Body of pancreas (tissue), 4 donors: ENCODE results near the gene SHC4.

Source experiments
- POLR2A ChIP-seq, 3 donors: fragments of 450-650 bp; IDR thresholded peaks; one replicate each; pipeline ENCODE4 v1.6.1; 2016; ENCODE audit warnings: antibody characterized with exemption in 3 of 3, mild to moderate bottlenecking in 2 of 3
- TF ChIP-seq, protein P1 (sequence below), 7 experiments: fragments of 450-650 bp in 4 of 7; fragments of 200-600 bp in 3 of 7; sonication (generic) in 3 of 7; IDR thresholded peaks; one replicate each; pipeline ENCODE4 v1.5.1; 2016 to 2019; ENCODE audit warnings: antibody characterized with exemption in 7 of 7

DNA sequence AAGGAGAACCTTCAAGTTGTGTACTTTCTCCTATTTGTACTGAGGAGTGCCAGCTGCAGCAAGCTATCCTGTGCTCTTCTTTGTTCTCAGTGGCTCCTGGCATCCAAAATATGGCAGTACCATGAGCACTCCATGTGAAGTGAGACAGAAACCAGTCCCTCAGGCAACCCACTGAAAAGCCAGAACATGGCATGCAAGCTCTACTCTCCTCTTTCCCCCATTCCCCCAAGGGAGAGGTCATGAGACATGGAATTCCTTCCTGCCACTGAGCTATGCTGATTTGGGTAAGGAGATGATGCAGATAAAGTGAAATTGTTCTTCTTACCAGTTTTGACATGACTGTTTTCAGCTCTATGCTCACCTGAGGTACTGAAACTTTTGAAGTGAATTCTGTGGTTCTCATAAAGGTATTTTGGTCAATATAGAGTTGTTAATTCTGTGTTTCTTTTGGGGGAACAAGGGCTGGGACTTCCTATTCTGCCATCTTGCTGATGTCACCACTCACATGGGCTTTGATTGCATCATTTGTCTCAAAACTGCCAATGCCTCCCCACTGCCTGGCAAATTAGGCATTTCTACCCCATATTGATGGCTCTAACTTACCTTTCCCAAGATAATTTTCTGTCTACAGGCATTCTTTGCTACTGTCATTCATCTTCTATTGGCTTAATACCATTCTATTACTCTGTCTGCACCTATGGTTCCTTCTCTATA lies 130.0 kb downstream of the SHC4 start:
- TF ChIP-seq, protein P1, sequence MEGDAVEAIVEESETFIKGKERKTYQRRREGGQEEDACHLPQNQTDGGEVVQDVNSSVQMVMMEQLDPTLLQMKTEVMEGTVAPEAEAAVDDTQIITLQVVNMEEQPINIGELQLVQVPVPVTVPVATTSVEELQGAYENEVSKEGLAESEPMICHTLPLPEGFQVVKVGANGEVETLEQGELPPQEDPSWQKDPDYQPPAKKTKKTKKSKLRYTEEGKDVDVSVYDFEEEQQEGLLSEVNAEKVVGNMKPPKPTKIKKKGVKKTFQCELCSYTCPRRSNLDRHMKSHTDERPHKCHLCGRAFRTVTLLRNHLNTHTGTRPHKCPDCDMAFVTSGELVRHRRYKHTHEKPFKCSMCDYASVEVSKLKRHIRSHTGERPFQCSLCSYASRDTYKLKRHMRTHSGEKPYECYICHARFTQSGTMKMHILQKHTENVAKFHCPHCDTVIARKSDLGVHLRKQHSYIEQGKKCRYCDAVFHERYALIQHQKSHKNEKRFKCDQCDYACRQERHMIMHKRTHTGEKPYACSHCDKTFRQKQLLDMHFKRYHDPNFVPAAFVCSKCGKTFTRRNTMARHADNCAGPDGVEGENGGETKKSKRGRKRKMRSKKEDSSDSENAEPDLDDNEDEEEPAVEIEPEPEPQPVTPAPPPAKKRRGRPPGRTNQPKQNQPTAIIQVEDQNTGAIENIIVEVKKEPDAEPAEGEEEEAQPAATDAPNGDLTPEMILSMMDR (IDR thresholded peaks at IDR 0.05), result no peak
- TF ChIP-seq POLR2A (IDR thresholded peaks at IDR 0.05), result no peak
